HepG2 (cell line): ENCODE results near the gene CDH12.

ENCODE experiments used
- HNF1B ChIP-seq: sonication (generic); formaldehyde crosslinking; IDR thresholded peaks from 2 replicates; pipeline ENCODE4 v1.5.1; 2020; ENCODE audit warnings: mild to moderate bottlenecking, moderate library complexity, missing genetic modification reagents
- YY1 ChIP-seq: IDR thresholded peaks from 2 replicates; pipeline ENCODE4 v1.6.1; 2011; ENCODE audit warnings: low read length, low read depth, moderate library complexity, mild to moderate bottlenecking; ENCODE audit not compliant: insufficient read depth, insufficient replicate concordance

GRCh38 chr5:21817668-21818369, 1035.3 kb downstream of the CDH12 start:
- TF ChIP-seq HNF1B (CRISPR knock-in tag), result no peak
- TF ChIP-seq YY1, result no peak
